Measurements from ENCODE around the gene RABGAP1L.

Gene RABGAP1L

GRCh38 chr1:174451408-174451807 lies 292.1 kb downstream of the RABGAP1L start:
- no peak overlapping the region for H3K4me3 ChIP-seq (ENCODE audit: low read length)
- no peak for DNase-seq (ENCODE audit: low read depth)
- TF ChIP-seq CTCF (conservative IDR thresholded peaks at IDR 0.05; ENCODE audit: low read depth, low read length) = no peak

- DNase-seq (ENCODE audit: low read depth) = no peak
- TF ChIP-seq CTCF (conservative IDR thresholded peaks at IDR 0.05; ENCODE audit: low read depth, low read length) = no peak
- no peak overlapping the region for H3K4me3 ChIP-seq (ENCODE audit: low read length)
Observed at GRCh38 chr1:174465855-174466254, 306.5 kb downstream of the RABGAP1L start.

GRCh38 chr1:174466607-174467006 lies 307.3 kb downstream of the RABGAP1L start:
- TF ChIP-seq CTCF (conservative IDR thresholded peaks at IDR 0.05; ENCODE audit: low read depth, low read length) = no peak
- no peak overlapping the region for H3K4me3 ChIP-seq (ENCODE audit: low read length)
- DNase-seq (ENCODE audit: low read depth) = no peak

- DNase-seq (ENCODE audit: low read depth) = no peak
- no peak overlapping the region for H3K4me3 ChIP-seq (ENCODE audit: low read length)
- TF ChIP-seq CTCF (conservative IDR thresholded peaks at IDR 0.05; ENCODE audit: low read depth, low read length) = no peak
Observed at GRCh38 chr1:174469052-174469451, 309.7 kb downstream of the RABGAP1L start.

- TF ChIP-seq CTCF (conservative IDR thresholded peaks at IDR 0.05; ENCODE audit: low read depth, low read length) = no peak
- DNase-seq (ENCODE audit: low read depth) = no peak
- H3K4me3 ChIP-seq (ENCODE audit: low read length) = no peak overlapping the region
Observed at GRCh38 chr1:174469687-174470086, 310.4 kb downstream of the RABGAP1L start.

GRCh38 chr1:174479281-174479680 lies 320.0 kb downstream of the RABGAP1L start:
- DNase-seq (ENCODE audit: low read depth) = no peak
- TF ChIP-seq CTCF (conservative IDR thresholded peaks at IDR 0.05; ENCODE audit: low read depth, low read length) = no peak
- no peak overlapping the region for H3K4me3 ChIP-seq (ENCODE audit: low read length)

GRCh38 chr1:174480324-174480723 lies 321.0 kb downstream of the RABGAP1L start:
- no peak overlapping the region for H3K4me3 ChIP-seq (ENCODE audit: low read length)
- DNase-seq (ENCODE audit: low read depth) = no peak
- TF ChIP-seq CTCF (conservative IDR thresholded peaks at IDR 0.05; ENCODE audit: low read depth, low read length) = no peak

Data from retinal pigment epithelial cell (primary cell).